Measurements from ENCODE around the gene COL11A1.

- TF ChIP-seq EP300 (IDR thresholded peaks at IDR 0.05) (no peak), CTCF (IDR thresholded peaks at IDR 0.05) (no peak)
These were observed 12.7 kb upstream of the COL11A1 start for GRCh38 chr1:103120981-103121380.
